ENCODE measurements around the gene POLD1.

DNA sequence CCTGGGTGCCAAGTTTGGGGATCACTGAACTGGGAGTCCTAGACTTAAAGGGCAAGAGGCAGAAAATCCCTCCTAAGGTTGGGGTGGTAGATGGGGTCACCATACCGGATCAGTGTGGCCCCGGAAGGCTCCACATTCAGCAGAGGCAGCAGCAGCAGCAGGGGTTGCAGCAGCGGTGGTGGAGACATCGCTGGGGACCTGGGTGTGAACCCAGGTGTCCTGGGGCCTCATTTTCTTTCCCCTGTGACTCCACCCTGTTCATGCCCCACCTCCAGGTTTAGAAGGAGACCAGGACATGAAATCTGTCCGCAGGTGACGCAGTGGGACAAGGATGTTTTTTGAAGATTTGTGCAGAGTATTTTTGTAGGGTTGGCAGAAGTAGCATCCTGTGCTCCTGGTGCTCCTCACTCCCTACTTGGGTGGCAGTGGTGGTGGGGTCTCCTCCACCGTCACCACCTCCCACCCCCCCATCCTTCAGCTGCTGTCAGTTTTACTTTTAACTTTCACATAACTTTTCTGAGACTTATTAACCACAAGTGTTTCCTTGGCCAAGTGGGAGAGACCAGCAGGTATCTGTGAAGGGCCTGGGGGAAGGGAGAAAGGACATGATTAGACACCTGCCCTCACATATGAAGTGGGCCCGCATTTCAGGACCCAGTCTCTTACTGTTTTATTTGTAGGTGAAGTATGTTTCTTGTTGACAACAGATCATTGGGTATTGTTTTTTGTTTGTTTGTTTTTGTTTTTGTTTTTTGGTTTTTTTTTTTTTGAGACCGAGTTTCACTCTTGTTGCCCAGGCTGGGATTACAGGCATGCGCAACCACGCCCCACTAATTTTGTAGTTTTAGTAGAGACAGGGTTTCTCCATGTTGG is 18.5 kb upstream of the POLD1 start, which contains the start of gene NAPSA:
- no peak for TF ChIP-seq SRF (IDR thresholded peaks at IDR 0.05; ENCODE audit: low read depth, low read length)
- TF ChIP-seq HMG20B (CRISPR knock-in tag; conservative IDR thresholded peaks at IDR 0.05) = no peak
- TF ChIP-seq CHD4 (IDR thresholded peaks at IDR 0.05; ENCODE audit: borderline replicate concordance, low read length) = no peak
- no peak for TF ChIP-seq PRDM4 (CRISPR knock-in tag; IDR thresholded peaks at IDR 0.05; ENCODE audit: borderline replicate concordance)
- no peak for TF ChIP-seq MAZ (IDR thresholded peaks at IDR 0.05; ENCODE audit: borderline replicate concordance, low read depth, low read length)
- no peak for TF ChIP-seq MAZ (CRISPR knock-in tag; IDR thresholded peaks at IDR 0.05; ENCODE audit: low read depth)
- no peak for TF ChIP-seq CREB1 (IDR thresholded peaks at IDR 0.05)
- TF ChIP-seq CREB1 (CRISPR knock-in tag; IDR thresholded peaks at IDR 0.05) = no peak
- no peak for TF ChIP-seq PHF8 (CRISPR knock-in tag; IDR thresholded peaks at IDR 0.05)
- no peak for TF ChIP-seq BHLHE40 (IDR thresholded peaks at IDR 0.05; ENCODE audit: low read length)

Measured in HepG2 (cell line).